CD4-positive, alpha-beta T cell (primary cell): ENCODE results near the gene TP53INP2. TPM values are rescaled to one million over a fixed set of nuclear protein-coding genes. Genes with fewer than 3 reads are reported as not detected.

ENCODE experiments used
- ATAC-seq: fragments of 200-7000 bp; cut with Tn5 transposase; one replicate; pipeline ENCODE4 v1.10.0; 2022; ENCODE audit warnings: mild to moderate bottlenecking; ENCODE audit not compliant: poor library complexity
- CTCF ChIA-PET: fragments of 350-600 bp; sonication (Branson Sonifier 250); formaldehyde crosslinking; loops from one replicate; lab custom pipeline; 2021; ENCODE audit warnings: antibody characterized with exemption, inconsistent platforms; lab: Charles Lee
- POLR2A ChIA-PET: fragments of 350-600 bp; sonication (Branson Sonifier 250); formaldehyde crosslinking; loops from one replicate; lab custom pipeline; 2021; ENCODE audit warnings: antibody characterized with exemption, inconsistent platforms; lab: Charles Lee
- DNase-seq, 14 experiments: peaks; one replicate each; pipeline ENCODE4 v3.0.0-alpha.2; 2013 to 2020; ENCODE audit warnings: mixed read lengths in 2 of 14
- H3K27ac ChIP-seq, 2 donors: one replicate each; pipeline versions ENCODE4 v1.5.1 to v1.7.0; 2013; ENCODE audit warnings: low read length in 2 of 2, low read depth in 1 of 2, mild to moderate bottlenecking in 1 of 2
- H3K27me3 ChIP-seq, 2 experiments: 1 replicate in 1 of 2; 2 replicates in 1 of 2; pipeline versions ENCODE4 v1.6.1 to v1.7.0; 2013; ENCODE audit warnings: low read length in 2 of 2, control low read depth in 1 of 2, mild to moderate bottlenecking in 1 of 2, moderate library complexity in 1 of 2; ENCODE audit not compliant: insufficient read depth in 2 of 2, control insufficient read depth in 1 of 2
- H3K36me3 ChIP-seq: one replicate; pipeline ENCODE4 v1.6.1; 2013; ENCODE audit warnings: low read length, control low read depth; ENCODE audit not compliant: insufficient read depth
- H3K4me1 ChIP-seq: one replicate; pipeline ENCODE4 v1.6.1; 2013; ENCODE audit warnings: low read length, control low read depth; ENCODE audit not compliant: insufficient read depth
- H3K4me3 ChIP-seq: one replicate; pipeline ENCODE4 v1.5.1; 2013; ENCODE audit warnings: mild to moderate bottlenecking, low read length, moderate library complexity
- H3K9me3 ChIP-seq, 2 experiments: 1 replicate in 1 of 2; 2 replicates in 1 of 2; pipeline versions ENCODE4 v1.6.1 to v1.7.0; 2013; ENCODE audit warnings: low read length in 2 of 2, mild to moderate bottlenecking in 2 of 2, control low read depth in 1 of 2, moderate library complexity in 1 of 2; ENCODE audit not compliant: control insufficient read depth in 1 of 2, insufficient read depth in 1 of 2
- H3K27ac Mint-ChIP-seq: one replicate; pipeline ENCODE4 v1.8.0; 2020; ENCODE audit warnings: mixed read lengths
- H3K27me3 Mint-ChIP-seq: one replicate; pipeline ENCODE4 v1.8.0; 2021; ENCODE audit warnings: mixed read lengths
- H3K36me3 Mint-ChIP-seq: one replicate; pipeline ENCODE4 v1.8.0; 2021; ENCODE audit warnings: low read depth, mixed read lengths
- H3K4me1 Mint-ChIP-seq: one replicate; pipeline ENCODE4 v1.8.0; 2021; ENCODE audit warnings: low read depth, mixed read lengths
- H3K4me3 Mint-ChIP-seq: one replicate; pipeline ENCODE4 v1.8.0; 2020; ENCODE audit warnings: mild to moderate bottlenecking, mixed read lengths
- H3K9me3 Mint-ChIP-seq: one replicate; pipeline ENCODE4 v1.8.0; 2020; ENCODE audit warnings: mixed read lengths
- intact Hi-C, 2 experiments: fragments of 100-400 bp; cut with DNase I in 1 of 2; cut with micrococcal nuclease in 1 of 2; formaldehyde crosslinking; loops; one replicate each; pipeline versions ENCODE4 v1.15.1 to v1.9.0; 2023 to 2025; cut with DNase I, micrococcal nuclease
- total RNA-seq, 174 experiments: library from RNA in 2 of 174; stranded (reverse) in 2 of 174; gene quantifications; one replicate each; pipeline ENCODE4 v1.2.3 and lab custom pipeline; 2021 to 2026
- TF ChIP-seq, protein P1 (sequence below): fragments of 200-600 bp; IDR thresholded peaks from one replicate; pipeline ENCODE4 v1.8.0; 2022; ENCODE audit warnings: antibody characterized with exemption, mild to moderate bottlenecking

Gene TP53INP2
- total RNA-seq, 2 experiments from 2014 or later: 65.8 to 72.7 TPM

GRCh38 chr20:34706912-34707784 lies 3.0 kb downstream of the TP53INP2 start:
- Histone ChIP-seq H3K9me3 (no peaks in the 10 kb centered on the region), H3K27ac (no peak overlapping the region), H3K4me1 (peaks cover 44% of the 10 kb centered on the region), H3K36me3 (no peaks in the 10 kb centered on the region), H3K4me3 (no peak overlapping the region), H3K27me3 (no peaks in the 10 kb centered on the region)
- Mint-ChIP-seq H3K4me3 (peak overlapping the region; percentile 97), H3K4me1 (peaks cover 49% of the 10 kb centered on the region), H3K27me3 (peaks cover 8% of the 10 kb centered on the region), H3K36me3 (peaks cover 27% of the 10 kb centered on the region), H3K27ac (peak overlapping the region; percentile 94), H3K9me3 (no peaks in the 10 kb centered on the region)
- DNase-seq: no peak
- ChIA-PET POLR2A (interaction anchor here (0.7 to 1.1 kb wide), 3 partner anchors 30 to 190 kb away, joined by 3 to 4 read pairs (median 3); partner anchors contain the start of genes DYNLRB1 and PIGU), CTCF (interaction anchor here (0.9 kb wide), 1 partner anchor 191 kb away, joined by 3 read pairs; the partner anchor contains the start of gene DYNLRB1)
- no peak for ATAC-seq
- intact Hi-C loops: loop anchor here (2.0 to 10.0 kb wide), 4 partner anchors 150 to 592 kb away; partner anchors contain the start of genes AHCY (in 1 of the 2), DYNLRB1 (in 1 of the 2), EIF2S2 (in 1 of the 2) and MAP1LC3A (in 1 of the 2)
- TF ChIP-seq, protein P1, sequence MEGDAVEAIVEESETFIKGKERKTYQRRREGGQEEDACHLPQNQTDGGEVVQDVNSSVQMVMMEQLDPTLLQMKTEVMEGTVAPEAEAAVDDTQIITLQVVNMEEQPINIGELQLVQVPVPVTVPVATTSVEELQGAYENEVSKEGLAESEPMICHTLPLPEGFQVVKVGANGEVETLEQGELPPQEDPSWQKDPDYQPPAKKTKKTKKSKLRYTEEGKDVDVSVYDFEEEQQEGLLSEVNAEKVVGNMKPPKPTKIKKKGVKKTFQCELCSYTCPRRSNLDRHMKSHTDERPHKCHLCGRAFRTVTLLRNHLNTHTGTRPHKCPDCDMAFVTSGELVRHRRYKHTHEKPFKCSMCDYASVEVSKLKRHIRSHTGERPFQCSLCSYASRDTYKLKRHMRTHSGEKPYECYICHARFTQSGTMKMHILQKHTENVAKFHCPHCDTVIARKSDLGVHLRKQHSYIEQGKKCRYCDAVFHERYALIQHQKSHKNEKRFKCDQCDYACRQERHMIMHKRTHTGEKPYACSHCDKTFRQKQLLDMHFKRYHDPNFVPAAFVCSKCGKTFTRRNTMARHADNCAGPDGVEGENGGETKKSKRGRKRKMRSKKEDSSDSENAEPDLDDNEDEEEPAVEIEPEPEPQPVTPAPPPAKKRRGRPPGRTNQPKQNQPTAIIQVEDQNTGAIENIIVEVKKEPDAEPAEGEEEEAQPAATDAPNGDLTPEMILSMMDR: no peak

GRCh38 chr20:34708621-34709043 lies 4.5 kb downstream of the TP53INP2 start:
- peak overlapping the region; percentile 12 to 72 for H3K27ac ChIP-seq
- peaks cover 38% of the 10 kb centered on the region for H3K4me1 Mint-ChIP-seq
- TF ChIP-seq, protein P1: peak; percentile 74
- peak overlapping the region; percentile 79 for H3K4me3 ChIP-seq
- ATAC-seq: peak; percentile 8
- peak; percentile 28 to 73 (median 49) for DNase-seq
- H3K4me1 ChIP-seq: peaks cover 34% of the 10 kb centered on the region
- H3K27ac Mint-ChIP-seq: peak overlapping the region; percentile 94
- peak overlapping the region; percentile 90 for H3K4me3 Mint-ChIP-seq
- intact Hi-C loops: loop anchor here (1.0 to 10.0 kb wide), 6 partner anchors 31 to 594 kb away; partner anchors contain the start of genes DYNLRB1 (in 1 of the 2), EIF2S2 (in 1 of the 2), MAP1LC3A (in 1 of the 2) and PIGU (in 1 of the 2)
- CTCF ChIA-PET: interaction anchor here (0.7 to 1.9 kb wide), 4 partner anchors 31 to 388 kb away, joined by 3 to 7 read pairs (median 3); partner anchors contain the start of genes DYNLRB1 and PIGU
- POLR2A ChIA-PET: interaction anchor here (0.6 to 1.5 kb wide), 4 partner anchors 31 to 396 kb away, joined by 3 to 5 read pairs (median 4); partner anchors contain the start of genes DYNLRB1 and PIGU
- H3K27me3 Mint-ChIP-seq: no peaks in the 10 kb centered on the region
- H3K9me3 ChIP-seq: no peaks in the 10 kb centered on the region
- H3K36me3 Mint-ChIP-seq: peaks cover 25% of the 10 kb centered on the region
- no peaks in the 10 kb centered on the region for H3K9me3 Mint-ChIP-seq
- H3K27me3 ChIP-seq: no peaks in the 10 kb centered on the region
- peaks cover 1% of the 10 kb centered on the region for H3K36me3 ChIP-seq
